Upper lobe of left lung (tissue), 4 donors: ENCODE data around the gene C15orf61.

Source experiments
- EP300 ChIP-seq, 4 donors: sonication (generic); formaldehyde crosslinking; IDR thresholded peaks; one replicate each; pipeline ENCODE4 v1.5.1; 2017; ENCODE audit warnings: antibody characterized with exemption in 4 of 4, control low read depth in 2 of 4
- TF ChIP-seq, protein P1 (sequence below), 6 experiments: fragments of 450-650 bp in 4 of 6; fragments of 200-600 bp in 2 of 6; sonication (generic) in 2 of 6; IDR thresholded peaks; one replicate each; pipeline ENCODE4 v1.5.1; 2016 to 2019; ENCODE audit warnings: antibody characterized with exemption in 6 of 6

GRCh38 chr15:67512140-67512539 is 8.8 kb upstream of the C15orf61 start:
- TF ChIP-seq, protein P1, sequence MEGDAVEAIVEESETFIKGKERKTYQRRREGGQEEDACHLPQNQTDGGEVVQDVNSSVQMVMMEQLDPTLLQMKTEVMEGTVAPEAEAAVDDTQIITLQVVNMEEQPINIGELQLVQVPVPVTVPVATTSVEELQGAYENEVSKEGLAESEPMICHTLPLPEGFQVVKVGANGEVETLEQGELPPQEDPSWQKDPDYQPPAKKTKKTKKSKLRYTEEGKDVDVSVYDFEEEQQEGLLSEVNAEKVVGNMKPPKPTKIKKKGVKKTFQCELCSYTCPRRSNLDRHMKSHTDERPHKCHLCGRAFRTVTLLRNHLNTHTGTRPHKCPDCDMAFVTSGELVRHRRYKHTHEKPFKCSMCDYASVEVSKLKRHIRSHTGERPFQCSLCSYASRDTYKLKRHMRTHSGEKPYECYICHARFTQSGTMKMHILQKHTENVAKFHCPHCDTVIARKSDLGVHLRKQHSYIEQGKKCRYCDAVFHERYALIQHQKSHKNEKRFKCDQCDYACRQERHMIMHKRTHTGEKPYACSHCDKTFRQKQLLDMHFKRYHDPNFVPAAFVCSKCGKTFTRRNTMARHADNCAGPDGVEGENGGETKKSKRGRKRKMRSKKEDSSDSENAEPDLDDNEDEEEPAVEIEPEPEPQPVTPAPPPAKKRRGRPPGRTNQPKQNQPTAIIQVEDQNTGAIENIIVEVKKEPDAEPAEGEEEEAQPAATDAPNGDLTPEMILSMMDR (IDR thresholded peaks at IDR 0.05): no peak
- TF ChIP-seq EP300 (IDR thresholded peaks at IDR 0.05): no peak
